MG63 (cell line): ENCODE data around the gene NUDT6. TPM values are rescaled to one million over a fixed set of nuclear protein-coding genes. Genes with fewer than 3 reads are reported as not detected.
A peak's percentile ranks its signal among the peaks of the same experiment; 100 is the strongest.
"Not testable (repeated sequence)": the region's sequence is repeated elsewhere in the genome, so short reads cannot be mapped to it uniquely, and the experiment has no call there.

ENCODE experiments used
- DNase-seq: peaks from one replicate; pipeline ENCODE4 v3.0.0-alpha.2; 2020
- H3K27me3 ChIP-seq: fragments of 250-450 bp; sonication (Bioruptor Pico); 2 replicates; pipeline ENCODE4 v1.5.1; 2020; ENCODE audit warnings: mild to moderate bottlenecking, moderate library complexity
- H3K36me3 ChIP-seq: fragments of 250-450 bp; sonication (Bioruptor Pico); 2 replicates; pipeline ENCODE4 v1.5.1; 2020; ENCODE audit warnings: mild to moderate bottlenecking, moderate library complexity
- H3K4me3 ChIP-seq: fragments of 250-450 bp; sonication (Bioruptor Pico); 2 replicates; pipeline ENCODE4 v1.5.1; 2020; ENCODE audit warnings: mild to moderate bottlenecking, moderate library complexity
- H3K9me3 ChIP-seq: fragments of 250-450 bp; sonication (Bioruptor Pico); 2 replicates; pipeline ENCODE4 v1.5.1; 2020; ENCODE audit warnings: mild to moderate bottlenecking, moderate library complexity
- total RNA-seq: library from RNA; depleted of rRNA; stranded (reverse); fragments of >200 nt; shearing (Covaris generic); gene quantifications from 2 replicates; pipeline ENCODE4 v1.2.3, GENCODE V29; 2014; ENCODE audit warnings: low replicate concordance

The NUDT6 gene
- total RNA-seq, 1 experiment from 2014 or later: 17.9 TPM

GRCh38 chr4:122896270-122896669, 26.1 kb downstream of the NUDT6 start:
- Histone ChIP-seq H3K9me3 (no peaks in the 10 kb centered on the region), H3K4me3 (no peak overlapping the region), H3K36me3 (peaks cover 55% of the 10 kb centered on the region), H3K27me3 (no peaks in the 10 kb centered on the region)
- DNase-seq: no peak

DNA sequence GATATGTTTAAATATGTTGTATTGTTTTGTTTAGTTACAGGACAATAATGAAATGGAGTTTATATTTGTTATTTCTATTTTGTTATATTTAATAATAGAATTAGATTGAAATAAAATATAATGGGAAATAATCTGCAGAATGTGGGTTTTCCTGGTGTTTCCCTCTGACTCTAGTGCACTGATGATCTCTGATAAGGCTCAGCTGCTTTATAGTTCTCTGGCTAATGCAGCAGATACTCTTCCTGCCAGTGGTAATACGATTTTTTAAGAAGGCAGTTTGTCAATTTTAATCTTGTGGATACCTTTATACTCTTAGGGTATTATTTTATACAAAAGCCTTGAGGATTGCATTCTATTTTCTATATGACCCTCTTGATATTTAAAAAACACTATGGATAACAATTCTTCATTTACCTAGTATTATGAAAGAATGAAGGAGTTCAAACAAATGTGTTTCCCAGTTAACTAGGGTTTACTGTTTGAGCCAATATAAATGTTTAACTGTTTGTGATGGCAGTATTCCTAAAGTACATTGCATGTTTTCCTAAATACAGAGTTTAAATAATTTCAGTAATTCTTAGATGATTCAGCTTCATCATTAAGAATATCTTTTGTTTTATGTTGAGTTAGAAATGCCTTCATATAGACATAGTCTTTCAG, 26.9 kb downstream of the NUDT6 start:
- Histone ChIP-seq H3K9me3 (no peaks in the 10 kb centered on the region), H3K4me3 (no peak overlapping the region)
- no peak for DNase-seq

DNA sequence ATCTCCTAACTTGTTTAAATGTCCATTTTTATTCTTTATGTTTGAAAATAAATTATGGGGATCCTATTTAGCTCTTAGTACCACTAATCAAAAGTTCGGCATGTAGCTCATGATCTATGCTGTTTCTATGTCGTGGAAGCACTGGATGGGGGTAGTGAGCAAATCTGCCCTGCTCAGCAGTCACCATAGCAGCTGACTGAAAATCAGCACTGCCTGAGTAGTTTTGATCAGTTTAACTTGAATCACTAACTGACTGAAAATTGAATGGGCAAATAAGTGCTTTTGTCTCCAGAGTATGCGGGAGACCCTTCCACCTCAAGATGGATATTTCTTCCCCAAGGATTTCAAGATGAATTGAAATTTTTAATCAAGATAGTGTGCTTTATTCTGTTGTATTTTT, 27.6 kb downstream of the NUDT6 start:
- H3K36me3 ChIP-seq: peaks cover 63% of the 10 kb centered on the region
- H3K27me3 ChIP-seq: no peaks in the 10 kb centered on the region
- H3K4me3 ChIP-seq: no peak overlapping the region
- no peak for DNase-seq
- no peaks in the 10 kb centered on the region for H3K9me3 ChIP-seq

More for the DNA sequence above, 26.9 kb downstream of the NUDT6 start:
- peaks cover 57% of the 10 kb centered on the region for H3K36me3 ChIP-seq
- no peaks in the 10 kb centered on the region for H3K27me3 ChIP-seq

- Histone ChIP-seq H3K27me3 (no peaks in the 10 kb centered on the region), H3K4me3 (no peak overlapping the region), H3K9me3 (no peaks in the 10 kb centered on the region), H3K36me3 (peaks cover 74% of the 10 kb centered on the region)
- no peak for DNase-seq
Observed at GRCh38 chr4:122890147-122890795, 32.1 kb downstream of the NUDT6 start.

DNA sequence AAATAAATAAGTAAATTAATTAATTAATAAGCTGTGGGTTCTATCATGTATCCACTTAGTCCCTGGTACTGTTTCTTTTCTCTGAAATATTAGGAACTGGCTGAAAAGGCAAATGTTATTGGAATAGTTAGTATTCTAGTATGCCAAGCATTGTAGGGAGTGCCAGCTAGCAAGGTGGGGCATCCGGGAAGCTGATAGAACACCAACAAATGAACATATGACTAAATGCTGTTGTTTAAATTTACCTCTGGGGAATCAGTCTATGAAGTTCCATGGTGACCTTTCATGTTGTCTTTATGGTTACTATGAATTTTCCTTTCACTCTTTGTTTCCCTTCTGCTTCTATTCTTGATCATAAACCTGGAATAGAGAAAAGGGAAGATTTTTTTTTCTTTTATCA, 32.7 kb downstream of the NUDT6 start:
- peaks cover 80% of the 10 kb centered on the region for H3K36me3 ChIP-seq
- peak; percentile 18 for DNase-seq
- no peak overlapping the region for H3K4me3 ChIP-seq
- no peaks in the 10 kb centered on the region for H3K27me3 ChIP-seq
- H3K9me3 ChIP-seq: no peaks in the 10 kb centered on the region

DNA sequence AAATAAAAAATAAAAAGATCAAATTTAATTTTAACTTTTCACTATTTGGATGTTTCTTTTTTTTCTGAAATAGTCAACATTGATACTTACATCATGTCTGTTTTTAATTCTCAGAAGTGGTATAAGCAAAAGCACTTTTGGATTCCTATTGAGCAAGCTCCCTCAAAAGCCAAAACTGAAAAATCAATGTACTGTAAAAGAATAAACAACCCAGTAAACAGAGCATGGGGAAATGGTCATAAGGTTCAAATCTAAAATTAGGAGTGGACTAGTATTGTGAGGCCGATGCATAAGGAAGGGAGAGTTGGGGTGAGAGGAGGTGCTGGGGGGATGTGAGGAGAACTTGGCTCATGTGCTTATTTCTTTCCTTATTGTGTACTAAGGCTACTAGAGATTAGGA, 37.9 kb downstream of the NUDT6 start:
- Histone ChIP-seq H3K36me3 (peaks cover 93% of the 10 kb centered on the region), H3K27me3 (no peaks in the 10 kb centered on the region), H3K9me3 (peaks cover 4% of the 10 kb centered on the region), H3K4me3 (no peak overlapping the region)
- DNase-seq: no peak

DNA sequence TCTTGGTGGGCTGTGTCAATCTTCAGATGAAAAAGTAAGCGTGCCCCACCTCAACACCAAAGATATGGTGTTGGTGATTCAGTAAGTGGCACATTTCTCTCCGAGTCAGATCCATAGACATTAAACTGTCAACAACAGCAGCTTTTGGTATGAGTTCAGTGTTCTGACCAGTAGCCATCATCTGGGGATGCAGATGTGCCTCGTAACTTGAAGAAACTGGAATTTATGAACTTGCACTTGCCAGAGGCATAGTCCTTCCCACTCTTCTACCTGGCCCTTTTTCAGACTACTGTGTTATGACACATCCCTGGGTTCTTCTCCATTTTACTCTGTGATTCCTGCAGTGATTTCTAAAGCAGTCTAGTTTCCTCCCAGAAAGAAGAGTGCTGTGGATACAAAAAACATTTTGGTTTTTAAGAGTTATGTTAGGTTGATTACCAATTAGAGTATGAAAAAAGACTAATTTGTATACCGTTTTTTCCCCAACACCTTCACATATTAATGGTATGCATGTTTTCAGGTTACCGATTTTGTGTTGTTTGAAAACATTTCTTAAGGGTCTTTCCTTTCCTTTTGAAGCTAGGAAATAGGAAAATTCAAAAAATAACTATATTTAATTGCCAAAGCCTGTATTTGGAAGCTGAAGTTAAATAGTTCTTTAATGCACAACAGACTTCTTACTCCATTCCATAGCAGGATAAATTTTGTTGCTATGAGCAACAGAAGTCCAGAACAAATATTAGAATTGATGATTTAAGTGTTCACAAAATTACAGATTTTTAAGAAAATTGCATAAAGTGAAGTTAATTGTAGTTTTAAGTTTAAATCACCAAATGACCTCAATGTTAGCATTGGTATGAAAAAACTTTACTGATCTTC, 39.3 kb downstream of the NUDT6 start:
- H3K9me3 ChIP-seq: peaks cover 4% of the 10 kb centered on the region
- no peak for DNase-seq
- no peak overlapping the region for H3K4me3 ChIP-seq
- no peaks in the 10 kb centered on the region for H3K27me3 ChIP-seq
- H3K36me3 ChIP-seq: peaks cover 98% of the 10 kb centered on the region

- peaks cover 90% of the 10 kb centered on the region for H3K36me3 ChIP-seq
- no peak overlapping the region for H3K4me3 ChIP-seq
- no peaks in the 10 kb centered on the region for H3K27me3 ChIP-seq
- peaks cover 4% of the 10 kb centered on the region for H3K9me3 ChIP-seq
- DNase-seq: no peak
Observed at GRCh38 chr4:122879001-122879400, 43.4 kb downstream of the NUDT6 start.

DNA sequence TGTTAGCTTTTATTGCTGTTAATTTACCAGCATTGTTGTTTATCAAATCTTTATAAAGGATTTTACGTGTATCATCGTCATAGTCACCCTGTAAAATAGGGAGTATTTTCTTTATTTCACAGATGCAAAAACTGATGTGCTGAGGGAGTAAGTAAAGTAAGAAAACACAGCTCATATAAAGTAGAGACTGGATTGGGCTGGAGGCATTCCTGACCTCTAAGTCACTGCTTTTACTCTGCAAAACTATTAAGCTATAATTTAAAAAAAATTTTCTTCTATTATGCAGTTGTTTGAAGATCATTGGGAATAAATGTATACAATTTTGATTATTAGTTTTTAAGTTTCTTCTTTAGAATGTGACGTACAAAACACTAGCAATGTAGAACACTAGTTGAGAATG, 45.9 kb downstream of the NUDT6 start:
- H3K27me3 ChIP-seq: no peaks in the 10 kb centered on the region
- H3K9me3 ChIP-seq: peaks cover 6% of the 10 kb centered on the region
- no peak for DNase-seq
- no peak overlapping the region for H3K4me3 ChIP-seq
- H3K36me3 ChIP-seq: peaks cover 71% of the 10 kb centered on the region

- DNase-seq: no peak
- Histone ChIP-seq H3K9me3 (peaks cover 6% of the 10 kb centered on the region), H3K36me3 (peaks cover 70% of the 10 kb centered on the region), H3K27me3 (no peaks in the 10 kb centered on the region), H3K4me3 (no peak overlapping the region)
Observed at GRCh38 chr4:122875949-122876348, 46.4 kb downstream of the NUDT6 start.

DNA sequence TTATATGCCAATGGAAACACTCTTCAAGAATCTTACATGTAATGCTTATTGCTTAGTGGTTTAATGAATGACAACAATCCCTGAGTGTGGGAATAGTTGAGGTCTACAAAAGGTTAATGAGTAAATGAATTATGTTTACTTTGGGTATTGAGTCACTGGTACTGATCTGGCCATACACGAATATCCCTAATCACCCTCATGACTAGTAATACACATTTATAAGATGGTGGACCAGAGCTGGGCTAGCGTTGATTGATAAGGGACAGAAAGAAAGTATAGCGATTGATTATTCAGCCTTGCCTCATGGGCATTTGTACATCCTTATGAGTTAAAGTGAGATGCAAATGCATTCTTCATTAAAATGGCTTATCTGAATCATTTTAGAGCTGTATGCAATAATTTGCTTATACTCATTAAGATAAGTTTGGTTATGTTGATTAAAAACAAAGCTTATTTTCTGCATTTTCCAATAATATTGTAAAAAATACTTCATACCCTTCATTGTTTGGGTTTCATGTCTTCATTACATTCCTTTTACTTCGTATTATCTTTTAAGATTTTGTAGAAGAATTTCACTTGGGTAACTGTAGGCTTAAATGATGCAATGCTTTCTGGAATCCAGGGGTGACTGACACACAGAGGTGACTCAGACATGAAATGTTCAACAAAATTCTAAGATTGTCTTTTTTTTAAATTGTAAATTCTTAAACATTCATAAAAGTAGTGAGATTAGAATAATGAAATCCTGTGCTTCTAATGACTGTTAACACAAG, 48.4 kb downstream of the NUDT6 start:
- no peak overlapping the region for H3K4me3 ChIP-seq
- peaks cover 11% of the 10 kb centered on the region for H3K9me3 ChIP-seq
- H3K27me3 ChIP-seq: no peaks in the 10 kb centered on the region
- peaks cover 58% of the 10 kb centered on the region for H3K36me3 ChIP-seq
- peak; percentile 17 for DNase-seq

- no peak for DNase-seq
- Histone ChIP-seq H3K9me3 (peaks cover 12% of the 10 kb centered on the region), H3K36me3 (peaks cover 58% of the 10 kb centered on the region)
Observed at GRCh38 chr4:122873146-122873545, 49.3 kb downstream of the NUDT6 start.

DNA sequence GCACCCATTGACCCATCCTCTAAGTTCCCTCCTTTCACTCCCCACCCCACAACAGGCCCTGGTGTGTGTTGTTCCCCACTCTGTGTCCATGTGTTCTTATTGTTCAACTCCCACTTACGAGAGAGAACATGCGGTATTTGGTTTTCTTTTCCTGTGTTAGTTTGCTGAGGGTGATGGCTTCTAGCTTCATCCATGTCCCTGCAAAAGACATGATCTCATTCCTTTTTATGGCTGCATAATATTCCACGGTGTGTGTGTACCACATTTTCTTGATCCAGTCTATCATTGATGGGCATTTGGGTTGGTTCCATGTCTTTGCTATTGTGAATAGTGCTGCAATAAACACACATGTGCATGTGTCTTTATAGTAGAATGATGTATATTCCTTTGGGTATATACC, 54.2 kb downstream of the NUDT6 start:
- DNase-seq, H3K27me3 ChIP-seq, H3K4me3 ChIP-seq: not testable (repeated sequence)
- H3K9me3 ChIP-seq: peaks cover 14% of the 10 kb centered on the region
- H3K36me3 ChIP-seq: peaks cover 64% of the 10 kb centered on the region

More at GRCh38 chr4:122873146-122873545, 49.3 kb downstream of the NUDT6 start:
- no peaks in the 10 kb centered on the region for H3K27me3 ChIP-seq
- no peak overlapping the region for H3K4me3 ChIP-seq

DNA sequence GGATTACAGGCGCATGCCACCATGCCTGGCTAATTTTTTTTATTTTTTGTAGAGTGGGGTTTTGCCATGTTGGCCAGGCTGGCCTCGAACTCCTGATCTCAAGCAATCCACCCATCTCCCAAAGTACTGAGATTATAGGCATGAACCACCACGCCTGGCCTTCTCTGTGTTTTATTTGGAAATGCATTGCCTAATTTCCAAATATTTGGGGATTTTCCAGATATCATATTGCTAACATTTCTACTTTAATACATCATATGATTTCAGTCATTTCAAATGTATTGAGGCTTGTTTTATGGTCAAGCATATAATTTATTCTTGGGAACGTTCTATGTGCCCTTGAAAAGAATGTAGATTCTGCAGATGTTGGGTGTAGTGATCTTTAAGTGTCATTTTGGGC, 57.0 kb downstream of the NUDT6 start:
- no peak overlapping the region for H3K4me3 ChIP-seq
- DNase-seq: no peak
- H3K27me3 ChIP-seq: no peaks in the 10 kb centered on the region
- peaks cover 64% of the 10 kb centered on the region for H3K36me3 ChIP-seq
- H3K9me3 ChIP-seq: peaks cover 8% of the 10 kb centered on the region

GRCh38 chr4:122863639-122864038, 58.8 kb downstream of the NUDT6 start:
- Histone ChIP-seq H3K4me3 (no peak overlapping the region), H3K9me3 (peaks cover 2% of the 10 kb centered on the region), H3K27me3 (no peaks in the 10 kb centered on the region), H3K36me3 (peaks cover 68% of the 10 kb centered on the region)
- peak; percentile 26 for DNase-seq

DNA sequence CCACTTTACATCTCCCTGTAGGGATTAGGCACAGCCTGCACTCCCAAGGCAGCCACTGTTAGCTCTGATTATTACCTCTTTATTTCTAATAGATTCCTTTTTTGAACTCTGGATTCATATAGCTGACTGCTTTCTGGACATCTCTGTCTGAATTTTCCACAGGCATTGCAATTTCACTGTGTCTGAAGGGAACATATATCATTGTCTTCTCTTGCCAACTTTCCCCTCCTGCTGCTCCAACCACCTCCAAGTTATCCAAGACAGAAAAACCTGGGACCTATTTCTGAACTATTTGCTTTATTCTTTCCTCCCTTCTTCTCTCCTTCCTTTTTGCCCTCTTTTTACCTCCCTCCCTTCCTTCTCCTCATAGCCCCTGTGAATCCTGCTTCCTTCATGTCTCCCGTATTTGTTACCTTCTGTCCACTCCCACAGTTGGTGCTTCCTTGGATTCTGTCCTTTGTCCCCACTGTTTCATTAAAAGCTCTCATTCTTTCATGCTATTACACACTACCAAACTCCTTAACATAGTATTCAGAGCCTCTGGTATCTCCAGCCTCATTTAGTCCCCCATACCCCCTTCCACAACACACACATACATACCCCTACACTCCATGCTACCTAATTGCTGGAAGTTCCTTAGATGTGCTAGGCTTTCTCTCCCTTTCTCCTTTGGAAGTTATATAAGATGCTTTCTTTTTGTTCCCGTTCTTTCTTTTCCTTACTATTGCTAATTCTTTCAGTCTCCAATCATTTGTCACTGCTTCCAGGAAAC, 61.0 kb downstream of the NUDT6 start:
- H3K27me3 ChIP-seq: no peaks in the 10 kb centered on the region
- H3K36me3 ChIP-seq: peaks cover 47% of the 10 kb centered on the region
- H3K4me3 ChIP-seq: no peak overlapping the region
- peaks cover 2% of the 10 kb centered on the region; the same call in 1 of the 2 replicates for H3K9me3 ChIP-seq
- DNase-seq: no peak
